Hepatocyte (in vitro differentiated cells): ENCODE data around the gene ZBTB5.

Source experiments
- CTCF ChIP-seq: fragments of 200-600 bp; sonication (generic); IDR thresholded peaks from 2 replicates; pipeline ENCODE4 v1.5.1; 2016; ENCODE audit warnings: antibody characterized with exemption, mild to moderate bottlenecking; ENCODE audit not compliant: poor library complexity
- EZH2 ChIP-seq: fragments of 200-600 bp; sonication (generic); IDR thresholded peaks from 2 replicates; pipeline ENCODE4 v1.6.1; 2016; ENCODE audit warnings: antibody characterized with exemption, mild to moderate bottlenecking, borderline replicate concordance

GRCh38 chr9:37485389-37486255 is 20.4 kb upstream of the ZBTB5 start, which contains the start of gene POLR1E:
- no peak for TF ChIP-seq CTCF
- no peak for TF ChIP-seq EZH2
